ENCODE results near the gene PSMD1. TPM values are rescaled to one million over a fixed set of nuclear protein-coding genes. Genes with fewer than 3 reads are reported as not detected.
A peak's percentile ranks its signal among the peaks of the same experiment; 100 is the strongest.
"Not testable (repeated sequence)": the region's sequence is repeated elsewhere in the genome, so short reads cannot be mapped to it uniquely, and the experiment has no call there.

PSMD1 gene
- total RNA-seq, 2 experiments from 2014 or later, result 116 TPM

DNA sequence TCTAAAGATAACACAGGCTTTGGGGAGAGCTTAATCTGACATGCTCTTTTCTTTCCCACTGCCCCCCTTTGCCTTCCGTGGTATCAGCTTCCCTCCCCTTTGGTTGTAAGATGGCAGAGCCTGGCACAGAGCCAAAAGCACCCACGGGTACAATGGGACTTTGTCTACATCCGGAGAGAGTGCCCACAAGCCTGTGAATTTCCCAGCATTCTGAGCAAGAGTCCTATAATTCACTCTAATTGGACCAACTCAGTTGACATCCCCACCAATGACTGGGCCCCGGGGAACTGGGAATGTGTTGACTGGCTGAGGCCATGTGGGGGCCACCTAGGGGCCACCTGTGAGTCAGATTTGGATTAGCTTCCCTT lies 39.5 kb upstream of the PSMD1 start:
- peak; percentile 15 for DNase-seq
- POLR2A ChIA-PET, result no interaction called here
- intact Hi-C loops (cut with micrococcal nuclease), result no loop called here
- CTCF ChIA-PET, result interaction anchor here (0.9 to 1.2 kb wide), 2 partner anchors 9 to 36 kb away, joined by 4 read pairs; no protein-coding TSS in a partner anchor
- Mint-ChIP-seq H3K36me3 (no peaks in the 10 kb centered on the region), H3K4me3 (no peak overlapping the region), H3K4me1 (ENCODE audit: low read depth) (no peaks in the 10 kb centered on the region), H3K9me3 (no peaks in the 10 kb centered on the region), H3K27me3 (peaks cover 6% of the 10 kb centered on the region), H3K27ac (no peak overlapping the region)

DNA sequence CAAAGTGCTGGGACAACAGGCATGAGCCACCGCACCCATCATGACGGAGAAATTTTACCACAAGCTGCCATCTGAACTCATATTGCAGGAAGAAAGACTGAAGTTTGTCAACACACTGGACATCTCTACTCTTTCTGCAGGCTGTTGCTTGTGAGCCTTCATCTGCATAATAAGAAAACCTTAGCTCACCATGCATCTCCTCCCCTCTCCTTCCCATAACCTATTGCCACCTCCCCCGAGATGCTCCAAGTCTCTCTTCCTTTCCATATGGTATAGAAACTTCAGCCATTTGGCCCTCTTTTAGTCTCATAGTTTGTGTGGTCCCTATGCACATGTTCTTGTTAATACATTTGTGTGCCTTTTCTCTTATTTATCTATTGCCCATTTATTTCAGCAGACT lies 38.5 kb upstream of the PSMD1 start:
- no peak for DNase-seq
- H3K9me3 Mint-ChIP-seq, result no peaks in the 10 kb centered on the region
- no peak overlapping the region for H3K4me3 Mint-ChIP-seq
- peaks cover 6% of the 10 kb centered on the region for H3K27me3 Mint-ChIP-seq
- ChIA-PET POLR2A (no interaction called here), CTCF (no interaction called here)
- intact Hi-C loops (cut with micrococcal nuclease), result no loop called here
- no peaks in the 10 kb centered on the region for H3K36me3 Mint-ChIP-seq
- no peak overlapping the region for H3K27ac Mint-ChIP-seq
- H3K4me1 Mint-ChIP-seq (ENCODE audit: low read depth), result no peaks in the 10 kb centered on the region

DNA sequence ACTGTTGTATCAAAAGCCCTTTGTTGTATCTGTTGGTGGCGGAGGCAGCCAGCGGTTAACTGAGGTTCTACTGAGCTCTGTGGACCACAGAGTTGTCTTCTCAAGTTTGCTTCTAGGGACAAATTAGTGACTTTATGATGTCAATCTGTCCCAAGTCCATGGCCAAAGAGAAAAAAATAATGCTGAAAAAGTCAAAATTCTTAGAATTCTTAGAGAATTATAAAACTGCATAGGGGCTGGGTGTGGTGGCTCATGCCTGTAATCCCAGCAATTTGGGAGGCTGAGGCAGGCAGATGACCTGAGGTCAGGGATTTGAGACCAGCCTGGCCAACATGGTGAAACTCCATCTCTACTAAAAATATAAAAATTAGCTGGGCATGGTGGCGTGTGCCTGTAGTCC lies 31.6 kb upstream of the PSMD1 start:
- intact Hi-C loops (cut with micrococcal nuclease); CTCF ChIA-PET; H3K36me3 Mint-ChIP-seq; H3K27ac Mint-ChIP-seq; H3K9me3 Mint-ChIP-seq; DNase-seq; H3K4me3 Mint-ChIP-seq; H3K4me1 Mint-ChIP-seq (ENCODE audit: low read depth); H3K27me3 Mint-ChIP-seq; POLR2A ChIA-PET: not testable (repeated sequence)

DNA sequence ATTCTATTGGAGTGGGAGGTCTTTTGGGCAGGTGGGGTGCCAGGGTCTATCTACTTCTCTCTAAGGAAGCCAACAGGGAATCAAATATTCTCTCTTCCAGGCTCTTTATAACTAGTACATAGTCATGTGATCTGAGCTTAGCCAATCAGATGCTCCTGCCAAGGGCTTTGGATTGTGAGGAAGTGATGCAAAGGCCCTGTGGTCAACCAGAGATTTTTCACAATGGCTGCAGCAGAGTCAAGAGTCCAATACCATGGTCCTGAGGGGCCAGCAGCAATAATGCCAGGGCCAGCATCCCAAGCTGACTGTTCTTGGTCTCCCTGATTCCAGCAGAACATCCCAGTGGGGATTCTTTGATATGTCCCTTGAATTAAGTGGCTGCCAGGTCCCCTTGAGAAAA lies 27.8 kb upstream of the PSMD1 start:
- Mint-ChIP-seq H3K27ac (no peak overlapping the region), H3K4me3 (no peak overlapping the region), H3K27me3 (peaks cover 11% of the 10 kb centered on the region), H3K4me1 (ENCODE audit: low read depth) (no peaks in the 10 kb centered on the region), H3K36me3 (no peaks in the 10 kb centered on the region), H3K9me3 (no peaks in the 10 kb centered on the region)
- intact Hi-C loops (cut with micrococcal nuclease), result no loop called here
- POLR2A ChIA-PET, result no interaction called here
- CTCF ChIA-PET, result no interaction called here
- DNase-seq, result no peak

DNA sequence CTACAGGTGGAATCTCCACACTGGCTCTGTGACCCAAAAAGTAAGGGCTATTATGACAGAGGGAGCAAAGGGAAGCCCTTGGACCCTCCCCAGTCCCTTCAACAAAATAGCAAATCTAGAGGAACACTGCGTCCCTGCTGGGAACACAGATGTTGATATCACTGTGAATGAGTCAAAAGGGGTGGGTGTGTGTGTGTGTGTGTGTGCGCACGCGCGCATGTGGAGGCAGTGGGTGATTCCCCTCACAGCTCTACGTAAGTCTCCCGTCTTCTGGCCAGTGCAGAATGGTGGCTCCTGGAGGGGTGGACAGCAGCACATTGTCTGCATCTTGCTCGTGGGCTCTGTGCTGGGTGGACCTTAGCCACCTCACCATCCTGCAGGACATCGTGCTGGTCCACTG lies 27.1 kb upstream of the PSMD1 start:
- ChIA-PET POLR2A (no interaction called here), CTCF (no interaction called here)
- no peaks in the 10 kb centered on the region for H3K4me1 Mint-ChIP-seq (ENCODE audit: low read depth)
- no peak for DNase-seq
- peaks cover 12% of the 10 kb centered on the region for H3K27me3 Mint-ChIP-seq
- H3K36me3 Mint-ChIP-seq, result no peaks in the 10 kb centered on the region
- no peak overlapping the region for H3K27ac Mint-ChIP-seq
- no peaks in the 10 kb centered on the region for H3K9me3 Mint-ChIP-seq
- no peak overlapping the region for H3K4me3 Mint-ChIP-seq
- intact Hi-C loops (cut with micrococcal nuclease), result no loop called here

DNA sequence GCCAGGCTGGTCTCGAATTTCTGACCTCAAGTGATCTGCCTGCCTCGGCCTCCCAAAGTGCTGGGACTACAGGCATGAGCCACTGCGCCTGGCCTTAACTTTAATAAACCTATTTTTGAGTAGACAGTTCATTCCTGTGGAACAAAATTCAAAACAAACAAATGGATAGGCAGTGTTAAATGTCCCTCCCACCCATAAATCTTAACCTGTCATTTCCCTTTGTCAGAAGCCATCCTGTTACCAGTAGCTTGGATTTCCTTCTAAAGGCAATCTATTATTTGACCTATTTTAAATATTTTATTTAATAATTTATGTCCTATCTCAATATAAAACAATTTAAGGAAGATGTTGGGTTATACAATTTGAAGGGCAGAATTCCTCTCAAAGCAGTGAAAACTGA lies 25.9 kb upstream of the PSMD1 start:
- Mint-ChIP-seq H3K4me1 (ENCODE audit: low read depth) (no peaks in the 10 kb centered on the region), H3K4me3 (no peak overlapping the region), H3K9me3 (no peaks in the 10 kb centered on the region), H3K27me3 (peaks cover 18% of the 10 kb centered on the region), H3K36me3 (no peaks in the 10 kb centered on the region), H3K27ac (no peak overlapping the region)
- POLR2A ChIA-PET, result no interaction called here
- DNase-seq, result no peak
- intact Hi-C loops (cut with micrococcal nuclease), result no loop called here
- CTCF ChIA-PET, result interaction anchor here (0.8 to 1.4 kb wide), 3 partner anchors 43 to 206 kb away, joined by 3 read pairs; no protein-coding TSS in a partner anchor

DNA sequence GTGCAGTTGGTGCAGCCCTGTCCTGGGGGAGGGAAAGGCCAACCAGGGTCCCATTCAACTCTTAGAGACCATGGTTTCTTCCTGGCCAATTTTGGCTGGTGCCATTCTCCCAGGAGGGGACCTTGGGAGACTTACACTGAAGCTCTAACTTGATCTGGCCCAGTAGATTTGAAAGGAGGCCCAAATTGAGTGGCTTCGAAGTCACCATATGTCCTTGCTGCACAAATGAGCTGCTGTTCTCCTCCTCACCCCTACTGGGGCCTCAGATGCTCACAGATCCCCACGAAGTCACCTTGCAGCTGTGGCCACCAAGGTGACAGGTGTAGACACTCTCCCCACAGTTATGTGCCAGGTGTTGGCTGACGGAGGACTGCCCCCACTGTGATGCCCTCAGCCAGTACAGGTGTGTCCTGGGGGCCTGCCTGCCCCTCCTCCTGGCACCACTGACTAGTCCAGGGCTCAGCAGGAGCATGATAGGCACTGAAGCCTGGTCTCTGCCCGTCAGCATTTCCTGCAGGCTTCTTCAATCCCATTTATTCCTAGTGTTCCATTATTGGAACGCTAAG lies 24.0 kb upstream of the PSMD1 start:
- H3K36me3 Mint-ChIP-seq, result no peaks in the 10 kb centered on the region
- intact Hi-C loops (cut with micrococcal nuclease), result no loop called here
- ChIA-PET CTCF (no interaction called here), POLR2A (no interaction called here)
- H3K9me3 Mint-ChIP-seq, result no peaks in the 10 kb centered on the region
- H3K4me3 Mint-ChIP-seq, result no peak overlapping the region
- no peak overlapping the region for H3K27ac Mint-ChIP-seq
- no peak for DNase-seq
- peaks cover 31% of the 10 kb centered on the region for H3K27me3 Mint-ChIP-seq
- H3K4me1 Mint-ChIP-seq (ENCODE audit: low read depth), result no peaks in the 10 kb centered on the region

DNA sequence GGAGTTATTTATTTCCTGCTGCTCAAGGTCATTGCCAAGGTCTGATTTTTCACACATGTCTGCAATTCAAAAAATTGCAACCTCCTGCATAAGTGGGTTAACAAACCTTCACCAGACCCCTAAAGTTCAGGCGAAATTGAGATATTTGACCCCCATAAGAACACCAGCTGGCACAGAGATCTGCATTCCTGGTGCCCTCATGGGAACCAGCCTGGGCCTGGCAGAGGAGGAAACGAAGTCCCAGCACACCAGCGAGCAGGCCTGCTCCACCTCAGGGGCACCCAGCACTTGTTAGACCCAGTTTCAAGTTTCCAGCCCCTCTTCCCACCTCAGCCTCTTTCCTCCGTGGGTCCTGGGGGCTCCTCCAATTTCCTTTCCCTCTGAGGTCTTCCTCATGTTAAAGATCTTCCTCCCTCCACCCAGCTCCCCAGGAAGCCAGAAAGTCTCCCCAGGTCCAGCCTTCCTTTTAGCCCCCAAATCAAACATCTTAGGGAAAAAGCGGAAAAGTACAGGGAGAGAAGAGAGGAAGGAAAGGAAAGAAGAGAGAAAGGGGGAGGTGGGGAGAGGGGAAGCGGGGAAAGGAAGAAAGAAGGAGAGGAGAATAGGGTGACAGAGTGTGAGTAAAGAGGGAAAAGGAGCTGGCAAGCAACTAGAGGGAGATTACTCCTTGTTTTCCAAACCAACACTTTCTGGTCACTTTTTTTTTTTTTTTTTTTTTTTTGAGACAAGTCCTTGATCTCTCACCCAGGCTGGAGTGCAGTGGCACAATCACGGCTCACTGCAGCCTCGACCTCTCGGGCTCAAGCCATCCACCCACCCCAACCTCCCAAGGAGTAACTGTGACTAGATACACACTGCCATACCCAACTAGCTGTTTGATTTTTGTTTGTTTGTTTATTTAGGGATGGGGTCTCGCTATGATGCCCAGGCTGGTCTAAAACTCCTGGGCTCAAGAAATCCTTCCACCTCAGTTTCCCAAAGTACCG lies 23.2 kb upstream of the PSMD1 start:
- intact Hi-C loops (cut with micrococcal nuclease), result no loop called here
- H3K27ac Mint-ChIP-seq, result no peak overlapping the region
- no peaks in the 10 kb centered on the region for H3K36me3 Mint-ChIP-seq
- peaks cover 35% of the 10 kb centered on the region for H3K27me3 Mint-ChIP-seq
- DNase-seq, result no peak
- ChIA-PET POLR2A (no interaction called here), CTCF (no interaction called here)
- no peaks in the 10 kb centered on the region for H3K9me3 Mint-ChIP-seq
- no peak overlapping the region for H3K4me3 Mint-ChIP-seq
- H3K4me1 Mint-ChIP-seq (ENCODE audit: low read depth), result no peaks in the 10 kb centered on the region

DNA sequence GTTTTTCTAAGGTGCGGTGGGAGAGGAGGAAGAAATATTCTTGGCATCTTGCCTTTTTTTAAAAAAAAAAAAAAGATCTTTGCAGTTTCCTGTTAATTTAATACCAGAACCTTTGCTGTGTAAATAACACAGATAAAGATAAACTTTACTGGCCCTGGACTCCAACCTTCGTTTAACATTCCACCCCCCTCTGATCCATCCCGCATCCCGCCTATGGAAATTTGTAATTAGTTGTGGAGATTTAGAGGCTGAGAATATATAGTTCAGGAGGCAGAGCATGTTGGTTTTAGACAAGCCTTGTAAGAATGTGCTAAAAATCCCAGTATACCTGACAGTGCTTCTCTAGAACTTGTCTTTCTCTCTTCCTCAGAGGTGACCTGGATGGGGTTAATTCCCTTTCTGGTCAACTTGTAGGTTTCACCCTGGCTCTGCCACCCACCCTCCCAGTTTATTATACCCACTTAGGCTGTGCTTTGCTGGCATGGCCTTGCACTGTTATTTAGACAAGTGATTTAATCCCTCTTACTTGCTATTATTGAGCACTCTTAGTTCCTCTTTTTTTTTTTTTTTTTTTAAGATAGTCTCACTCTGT lies 22.3 kb upstream of the PSMD1 start:
- Mint-ChIP-seq H3K9me3 (no peaks in the 10 kb centered on the region), H3K27ac (no peak overlapping the region), H3K4me3 (no peak overlapping the region), H3K4me1 (ENCODE audit: low read depth) (no peaks in the 10 kb centered on the region), H3K27me3 (peaks cover 42% of the 10 kb centered on the region), H3K36me3 (no peaks in the 10 kb centered on the region)
- ChIA-PET POLR2A (no interaction called here), CTCF (no interaction called here)
- no peak for DNase-seq
- intact Hi-C loops (cut with micrococcal nuclease), result no loop called here

DNA sequence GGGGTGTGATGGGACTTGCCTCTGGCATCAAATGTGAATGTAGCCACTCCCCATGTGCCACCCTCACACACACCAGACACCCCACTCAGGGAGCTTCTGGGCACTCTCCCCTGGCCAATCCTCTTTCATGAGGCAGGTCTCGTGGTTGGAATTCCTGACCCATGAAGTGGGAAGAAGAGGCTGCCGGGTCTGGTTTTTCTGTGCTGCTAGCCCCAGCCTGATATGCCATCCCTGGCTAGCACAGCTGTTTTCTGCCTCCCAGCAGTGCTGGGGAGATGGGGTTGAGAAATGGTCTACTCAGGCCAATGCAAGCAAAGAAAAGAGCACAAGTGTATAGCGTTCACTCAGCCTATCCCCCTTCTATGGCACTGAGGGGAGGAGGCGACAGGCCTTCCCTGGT lies 20.5 kb upstream of the PSMD1 start:
- intact Hi-C loops (cut with micrococcal nuclease), result no loop called here
- Mint-ChIP-seq H3K9me3 (no peaks in the 10 kb centered on the region), H3K4me1 (ENCODE audit: low read depth) (no peaks in the 10 kb centered on the region), H3K4me3 (no peak overlapping the region), H3K27ac (no peak overlapping the region), H3K27me3 (peaks cover 54% of the 10 kb centered on the region), H3K36me3 (no peaks in the 10 kb centered on the region)
- DNase-seq, result no peak
- ChIA-PET CTCF (interaction anchor here (1.4 kb wide), 1 partner anchor 17 kb away, joined by 5 read pairs; no protein-coding TSS in a partner anchor), POLR2A (no interaction called here)

DNA sequence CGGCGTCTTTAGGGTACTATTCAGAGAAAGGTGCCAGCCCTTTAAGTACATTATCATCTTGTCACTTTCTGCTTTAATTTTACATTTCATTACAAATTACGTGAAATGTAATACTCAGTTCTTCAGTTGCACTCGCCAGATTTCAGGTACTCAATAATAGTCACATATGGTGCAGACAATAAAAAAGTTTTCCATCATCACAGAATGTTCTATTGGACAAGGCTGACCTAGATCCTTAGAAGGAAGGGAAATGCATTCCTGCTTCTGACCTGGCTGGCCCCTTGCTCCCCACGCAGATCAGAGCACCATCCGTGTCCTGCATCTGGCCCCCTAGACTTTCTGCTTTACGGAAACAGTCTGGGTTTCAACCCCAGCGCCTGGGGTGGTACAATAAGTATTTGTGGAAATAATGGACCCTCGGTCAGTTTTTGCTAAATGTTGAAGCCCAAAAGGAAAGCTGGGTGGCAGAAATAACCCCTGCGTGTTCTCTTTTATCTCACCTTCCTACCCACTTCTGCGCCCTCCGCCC lies 20.0 kb upstream of the PSMD1 start:
- Mint-ChIP-seq H3K36me3 (no peaks in the 10 kb centered on the region), H3K4me1 (ENCODE audit: low read depth) (no peaks in the 10 kb centered on the region), H3K4me3 (no peak overlapping the region), H3K27ac (no peak overlapping the region), H3K9me3 (no peaks in the 10 kb centered on the region), H3K27me3 (peaks cover 56% of the 10 kb centered on the region)
- POLR2A ChIA-PET, result no interaction called here
- CTCF ChIA-PET, result interaction anchor here (1.2 to 1.6 kb wide), 2 partner anchors 9 to 16 kb away, joined by 3 to 4 read pairs; no protein-coding TSS in a partner anchor
- DNase-seq, result no peak
- intact Hi-C loops (cut with micrococcal nuclease), result no loop called here

DNA sequence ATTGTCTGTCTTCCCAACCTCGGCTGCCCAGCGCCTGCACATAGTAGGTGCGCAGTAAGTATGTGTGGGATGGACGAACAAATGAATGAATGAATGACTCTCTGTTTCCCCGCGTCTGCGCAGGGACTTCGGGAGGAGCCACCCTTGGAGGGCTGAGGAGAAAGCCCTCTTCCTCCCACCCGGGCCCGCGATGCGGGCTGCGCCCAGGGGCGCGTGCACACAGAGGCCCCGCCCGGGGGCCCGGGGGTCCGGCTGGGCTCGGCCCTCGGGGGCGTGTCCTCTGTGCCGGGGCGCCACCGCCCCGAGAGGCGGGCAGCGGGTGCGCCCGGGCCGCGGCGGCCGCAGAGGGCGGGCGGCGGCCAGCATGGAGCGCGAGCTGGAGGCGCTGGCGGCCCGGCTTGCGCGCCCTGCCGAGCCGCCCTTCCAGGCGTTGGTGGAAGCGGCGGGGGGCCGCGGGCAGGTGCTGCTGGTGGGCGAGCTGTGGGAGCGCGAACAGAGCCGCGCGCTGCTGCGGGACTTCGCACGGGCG lies 19.4 kb upstream of the PSMD1 start, which contains the start of gene C2orf72:
C2orf72 (plus strand) TSS at position 322 of the 529 bp plus-strand sequence; CDS start at position 365, 43 bp downstream.
- H3K27me3 Mint-ChIP-seq, result peaks cover 59% of the 10 kb centered on the region
- no peak within 1 kb of the TSS for H3K27ac Mint-ChIP-seq
- CTCF ChIA-PET, result interaction anchor here (1.2 to 1.6 kb wide), 2 partner anchors 9 to 16 kb away, joined by 3 to 4 read pairs; no protein-coding TSS in a partner anchor
- H3K4me3 Mint-ChIP-seq, result peak within 1 kb of the TSS; percentile 12
- DNase-seq, result no peak
- H3K4me1 Mint-ChIP-seq (ENCODE audit: low read depth), result no peaks in the 10 kb centered on the region
- H3K9me3 Mint-ChIP-seq, result no peaks in the 10 kb centered on the region
- intact Hi-C loops (cut with micrococcal nuclease), result no loop called here
- POLR2A ChIA-PET, result no interaction called here
- no peaks in the 10 kb centered on the region for H3K36me3 Mint-ChIP-seq

Measured in activated CD4-positive, alpha-beta memory T cell treated with anti-CD3 and anti-CD28 coated beads for 36 hours (primary cell).